Measurements from ENCODE around the gene PHYKPL. TPM values are rescaled to one million over a fixed set of nuclear protein-coding genes. Genes with fewer than 3 reads are reported as not detected.
"Not testable (repeated sequence)": the region's sequence is repeated elsewhere in the genome, so short reads cannot be mapped to it uniquely, and the experiment has no call there.

The PHYKPL gene
- total RNA-seq, 1 experiment from 2014 or later = 59.0 TPM

DNA sequence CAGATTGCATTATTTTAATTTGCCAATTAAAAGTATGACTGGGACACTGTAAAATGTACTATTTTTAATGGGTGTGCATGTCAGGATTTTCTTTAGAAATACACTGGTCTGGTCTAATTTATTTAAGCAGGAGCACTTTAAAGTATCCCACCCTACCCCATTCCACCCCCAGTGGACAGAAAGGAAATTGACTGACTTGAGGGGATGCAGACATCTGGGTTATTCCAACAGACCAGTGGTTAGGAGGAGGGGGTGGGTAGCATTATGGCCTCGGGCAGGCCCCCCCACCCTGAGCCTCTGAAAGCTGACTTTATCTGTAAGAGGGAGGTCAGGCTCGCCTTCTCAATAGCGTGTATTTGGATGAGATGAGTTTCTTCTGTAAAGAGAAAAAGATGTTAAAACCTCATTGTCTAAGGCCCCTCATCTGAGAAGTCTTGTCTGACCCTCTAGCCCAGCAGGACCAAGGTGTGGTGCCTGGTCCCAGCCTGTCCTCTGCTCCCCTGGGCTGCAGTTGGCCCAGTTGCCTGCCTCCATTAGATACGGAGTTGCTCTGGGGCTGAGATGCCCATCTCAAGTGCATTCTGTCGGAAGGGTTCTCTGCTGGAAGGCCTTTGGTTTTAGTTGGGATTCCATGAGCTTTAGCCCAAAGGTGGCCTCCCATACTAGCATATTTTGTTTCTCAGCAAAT is 23.9 kb downstream of the PHYKPL start:
- no peak for DNase-seq (ENCODE audit: low spot score)

DNA sequence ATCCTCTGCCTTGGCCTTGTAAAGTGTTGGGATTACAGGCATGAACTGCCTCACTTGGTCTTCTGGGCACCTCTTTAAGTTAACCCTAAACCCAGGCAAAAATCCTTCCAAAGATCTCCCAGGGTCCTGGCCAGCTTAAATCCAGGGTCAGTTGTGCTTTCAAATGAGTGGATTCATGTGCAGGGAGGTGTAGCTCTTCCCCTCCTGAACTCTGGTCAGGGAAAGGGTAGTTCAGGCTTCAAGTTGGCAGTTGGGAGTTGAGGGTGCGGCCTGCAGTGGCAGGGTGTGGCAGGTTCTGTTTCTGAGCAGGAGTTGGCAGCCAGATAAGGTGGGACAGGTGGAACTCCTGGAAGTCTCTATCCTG is 24.7 kb downstream of the PHYKPL start:
- DNase-seq (ENCODE audit: low spot score) = peak; percentile 29

DNA sequence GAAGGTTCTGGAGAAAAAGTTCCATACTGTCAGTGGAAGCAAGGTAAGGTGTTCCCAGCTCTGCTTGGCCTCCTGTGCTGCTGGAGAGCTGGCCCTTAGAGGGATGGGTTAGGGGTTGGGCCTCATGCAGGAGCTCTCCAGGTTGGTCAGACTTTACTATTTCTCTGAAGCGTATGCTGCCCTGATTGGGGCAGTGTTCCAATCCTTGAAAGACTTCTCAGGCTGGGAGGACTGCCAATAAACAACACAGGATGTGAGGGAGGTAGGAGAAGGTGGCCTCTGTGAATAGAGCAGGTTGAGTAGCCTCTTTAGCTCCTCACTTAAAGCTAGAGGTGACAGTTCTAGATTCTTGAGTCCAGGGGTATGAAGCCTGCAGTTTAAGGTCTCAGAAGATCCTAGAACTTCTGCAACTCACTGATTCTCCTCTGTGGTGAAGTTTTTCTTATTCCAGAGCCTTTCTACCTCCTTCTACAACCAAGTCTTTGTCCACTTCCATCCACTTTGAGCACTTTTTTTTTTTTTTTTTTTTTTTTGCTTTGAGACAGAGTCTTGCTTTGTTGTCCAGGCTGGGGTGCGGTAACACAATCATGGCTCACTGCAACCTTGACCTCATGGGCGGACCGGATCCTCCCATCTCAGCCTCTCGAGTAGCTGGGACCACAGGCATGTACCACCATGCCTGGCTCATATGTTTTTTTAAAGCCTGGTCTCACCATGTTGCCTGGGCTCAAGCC is 25.3 kb downstream of the PHYKPL start:
- DNase-seq (ENCODE audit: low spot score) = peak; percentile 58

DNA sequence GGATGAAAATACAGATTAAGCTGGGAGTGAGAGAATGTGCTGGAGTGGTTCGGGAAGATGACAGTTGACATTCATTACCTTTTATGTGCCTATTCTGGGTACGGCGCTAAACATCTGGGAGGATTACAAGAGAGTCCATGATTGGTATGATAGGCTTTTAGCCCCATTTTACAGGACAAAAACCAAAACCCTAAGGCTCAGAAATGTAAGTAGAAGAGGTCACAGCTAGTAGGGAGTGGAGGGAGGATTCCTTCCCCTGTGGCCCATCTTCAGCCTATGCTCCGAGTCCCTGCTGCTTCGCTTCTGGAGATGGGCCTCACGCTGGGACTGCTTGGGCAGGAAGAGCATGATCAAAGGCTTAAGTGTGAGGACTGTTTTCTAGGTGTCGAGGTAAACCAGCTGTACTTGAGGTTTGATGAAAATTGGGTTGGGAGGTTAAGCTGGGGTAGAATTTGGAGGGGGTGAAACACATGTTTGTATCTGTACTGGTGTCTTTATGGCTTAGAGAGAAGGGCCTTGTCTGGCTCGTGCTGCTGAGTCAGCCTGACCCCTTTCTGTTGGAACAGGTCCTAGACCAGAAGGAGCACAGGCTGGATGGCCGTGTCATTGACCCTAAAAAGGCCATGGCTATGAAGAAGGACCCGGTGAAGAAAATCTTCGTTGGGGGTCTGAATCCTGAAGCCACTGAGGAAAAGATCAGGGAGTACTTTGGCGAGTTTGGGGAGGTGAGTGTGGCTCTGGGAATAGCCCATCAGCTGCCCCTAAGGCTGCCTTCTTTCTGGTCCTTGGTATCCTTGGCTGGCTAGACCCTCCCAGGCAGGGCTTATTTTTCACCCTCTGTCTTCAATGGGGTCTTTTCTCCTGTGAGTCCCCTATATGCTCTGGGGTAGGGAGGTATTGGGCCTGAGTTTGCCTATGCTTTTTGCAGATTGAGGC is 26.2 kb downstream of the PHYKPL start:
- DNase-seq (ENCODE audit: low spot score) = peak; percentile 16

DNA sequence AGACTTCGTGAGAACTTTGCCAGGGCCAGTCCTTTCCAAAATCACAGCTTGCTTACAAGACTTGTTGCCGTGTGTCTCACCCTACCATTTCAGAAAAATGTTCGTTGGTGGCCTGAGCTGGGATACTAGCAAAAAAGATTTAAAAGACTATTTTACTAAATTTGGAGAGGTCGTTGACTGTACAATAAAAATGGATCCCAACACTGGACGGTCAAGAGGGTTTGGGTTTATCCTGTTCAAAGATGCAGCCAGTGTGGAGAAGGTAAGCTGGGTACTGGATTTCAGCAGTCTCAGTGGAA is 26.9 kb downstream of the PHYKPL start:
- no peak for DNase-seq (ENCODE audit: low spot score)

DNA sequence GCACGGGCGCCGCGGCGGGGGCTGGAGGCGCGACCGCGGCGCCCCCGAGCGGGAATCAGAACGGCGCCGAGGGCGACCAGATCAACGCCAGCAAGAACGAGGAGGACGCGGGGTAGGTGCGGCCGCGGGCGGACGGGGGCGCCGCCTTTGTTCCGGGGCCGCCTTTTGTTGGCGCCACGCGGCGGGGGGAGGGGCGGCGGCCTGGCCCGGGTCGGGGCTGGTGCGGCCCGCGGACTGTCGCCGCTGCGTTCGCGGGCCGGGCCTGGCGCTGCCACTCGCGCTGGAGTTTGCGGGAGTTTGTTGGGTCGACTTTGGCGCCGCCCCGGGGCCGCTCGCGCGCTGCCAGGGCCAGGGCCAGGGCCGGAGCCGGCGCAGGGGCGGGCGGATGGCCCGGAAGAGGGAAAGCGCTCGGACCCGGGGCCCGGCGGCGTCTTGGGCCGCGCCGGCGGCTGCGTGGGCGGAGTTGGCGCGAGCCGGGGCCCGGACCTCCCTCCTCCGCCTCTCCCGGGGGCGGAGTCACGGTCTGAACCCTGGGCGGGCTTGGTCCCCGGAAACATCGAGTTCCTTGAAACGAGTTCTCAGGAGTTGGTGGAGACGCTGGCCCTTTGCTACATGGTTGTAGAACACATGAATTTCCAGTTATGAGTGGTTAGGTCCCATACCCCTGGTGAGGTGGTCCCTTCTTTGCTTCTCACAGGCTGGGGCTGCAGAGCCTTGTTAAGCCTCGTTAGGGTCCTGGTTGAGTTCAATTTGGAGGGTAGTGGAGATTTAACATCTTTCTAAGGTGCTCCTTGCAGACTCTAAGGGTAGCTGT is 27.5 kb downstream of the PHYKPL start:
- peak; percentile 80 for DNase-seq (ENCODE audit: low spot score)

DNA sequence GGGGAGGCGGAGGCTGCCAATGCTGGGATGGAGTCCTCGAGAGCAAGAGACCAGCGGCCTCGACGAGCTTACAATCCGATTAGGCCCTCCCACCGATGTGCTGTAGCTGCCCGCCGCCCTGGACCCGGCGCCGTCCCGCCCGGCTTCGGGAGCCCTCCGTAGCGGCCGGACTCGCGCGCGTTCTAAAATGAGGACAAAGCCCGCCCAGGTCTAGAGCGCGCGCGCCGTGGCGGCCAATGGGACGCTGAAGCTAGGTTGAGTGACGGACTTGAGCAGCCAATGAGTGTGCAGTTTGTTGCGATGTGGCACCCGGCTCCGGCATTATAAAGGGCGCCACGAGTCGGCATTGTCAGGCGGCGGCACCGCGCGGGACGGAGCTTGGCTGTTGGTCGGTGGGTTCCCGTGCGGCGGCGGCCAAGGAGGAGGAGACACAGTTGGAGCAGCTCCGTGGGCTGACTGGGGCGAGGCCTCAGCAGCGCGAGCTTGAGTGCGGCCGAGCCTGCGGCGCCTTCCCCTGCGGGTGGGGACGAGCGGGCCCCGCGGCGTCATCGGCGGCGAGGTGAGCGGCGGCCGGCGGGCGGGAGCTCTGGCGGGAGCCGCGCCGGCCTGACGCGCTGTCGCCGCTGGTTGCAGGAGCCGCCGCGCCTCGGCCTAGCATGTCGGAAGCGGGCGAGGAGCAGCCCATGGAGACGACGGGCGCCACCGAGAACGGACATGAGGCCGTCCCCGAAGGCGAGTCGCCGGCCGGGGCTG is 28.2 kb downstream of the PHYKPL start, which contains the start of gene HNRNPAB:
TSS of gene HNRNPAB (plus strand) at position 352 of the 753 bp plus-strand sequence. CDS start at position 657, 305 bp downstream.
- peak; percentile 98 for DNase-seq (ENCODE audit: low spot score)

DNA sequence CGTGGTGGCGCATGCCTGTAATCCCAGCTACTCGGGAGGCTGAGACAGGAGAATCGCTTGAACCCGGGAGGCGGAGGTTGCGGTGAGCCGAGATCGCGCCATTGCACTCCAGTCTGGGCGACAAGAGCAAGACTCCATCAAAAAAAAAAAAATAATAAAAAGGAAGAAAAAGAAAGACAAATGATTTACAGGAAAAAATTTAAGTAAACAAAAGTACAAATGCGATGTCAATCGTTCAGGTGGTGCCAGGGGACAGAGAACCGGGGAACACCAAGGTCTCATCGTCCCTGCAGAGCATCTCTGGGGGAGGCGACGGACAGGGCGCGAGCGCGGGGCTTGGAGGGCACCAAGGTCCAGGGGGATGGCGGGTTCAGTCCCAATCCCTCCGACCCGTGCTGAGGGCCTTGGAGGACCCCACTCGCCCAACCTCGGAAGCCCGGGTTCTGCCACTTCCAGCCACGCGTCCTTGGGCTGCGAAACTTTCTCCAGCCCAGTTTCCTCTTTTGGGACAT is 28.9 kb downstream of the PHYKPL start:
- no peak for DNase-seq (ENCODE audit: low spot score)

DNA sequence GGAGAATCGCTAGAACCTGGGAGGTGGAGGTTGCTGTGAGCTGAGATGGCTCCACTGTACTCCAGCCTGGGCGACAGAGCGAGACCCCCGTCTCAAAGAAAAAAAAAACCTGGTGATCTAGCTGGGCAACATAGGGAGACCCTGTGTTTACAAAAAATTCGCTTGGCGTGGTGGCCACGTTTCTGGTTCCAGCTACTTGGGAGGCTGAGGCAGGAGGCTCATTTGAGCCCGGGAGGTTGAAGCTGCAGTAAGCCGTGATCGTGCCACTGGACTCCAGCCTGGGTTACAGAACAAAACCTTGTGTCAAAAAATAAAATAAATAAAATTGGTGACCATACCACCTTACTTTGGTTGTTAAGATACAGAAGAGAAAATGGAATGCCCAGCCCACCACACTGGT is 30.1 kb downstream of the PHYKPL start:
- DNase-seq (ENCODE audit: low spot score) = no peak

DNA sequence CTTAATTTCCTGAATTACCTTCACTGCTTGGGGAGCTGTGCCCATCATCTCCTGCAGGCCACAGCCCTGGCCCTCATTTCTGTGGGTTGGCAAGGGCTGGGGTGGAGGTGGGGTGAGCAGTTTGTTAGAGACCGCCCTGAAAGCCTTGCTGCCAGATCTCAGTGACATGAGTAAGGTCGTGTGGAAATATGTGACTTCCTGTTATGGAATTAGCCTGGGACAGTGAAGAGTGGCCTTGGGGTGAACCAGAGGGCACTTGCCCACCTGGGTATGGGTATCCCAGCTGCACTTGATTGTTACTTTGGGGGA is 30.7 kb downstream of the PHYKPL start:
- no peak for DNase-seq (ENCODE audit: low spot score)

DNA sequence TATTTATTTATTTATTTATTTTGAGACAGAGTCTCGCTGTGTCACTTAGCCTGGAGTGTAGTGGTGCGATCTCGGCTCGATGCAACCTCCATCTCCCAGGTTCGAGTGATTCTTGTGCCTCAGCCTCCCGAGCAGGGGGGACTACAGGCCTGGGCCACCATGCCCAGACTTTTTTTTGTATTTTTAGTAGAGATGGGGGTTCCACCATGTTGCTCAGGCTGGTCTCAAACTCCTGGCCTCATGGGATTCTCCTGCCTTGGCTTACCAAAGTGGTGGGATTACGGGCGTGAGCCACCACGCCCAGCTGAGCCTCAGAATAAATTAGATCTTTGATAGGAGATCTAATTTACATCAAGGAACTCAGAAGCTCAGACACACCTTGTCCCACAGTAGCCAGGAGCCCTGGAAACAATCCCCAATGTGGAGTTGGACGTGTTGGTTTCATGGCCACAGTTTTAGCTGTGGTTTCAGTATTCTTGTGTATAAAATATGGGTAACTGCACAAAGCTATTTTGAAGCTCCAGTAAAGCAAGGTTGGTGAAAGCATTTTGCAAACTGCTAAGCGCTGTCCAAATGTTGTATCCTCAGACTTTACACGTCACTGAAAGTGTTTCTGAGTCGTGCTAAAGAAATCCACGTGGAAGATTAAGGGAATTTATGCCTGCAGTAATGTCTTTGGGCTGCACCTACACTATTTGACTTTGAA is 31.2 kb downstream of the PHYKPL start:
- DNase-seq (ENCODE audit: low spot score) = no peak

DNA sequence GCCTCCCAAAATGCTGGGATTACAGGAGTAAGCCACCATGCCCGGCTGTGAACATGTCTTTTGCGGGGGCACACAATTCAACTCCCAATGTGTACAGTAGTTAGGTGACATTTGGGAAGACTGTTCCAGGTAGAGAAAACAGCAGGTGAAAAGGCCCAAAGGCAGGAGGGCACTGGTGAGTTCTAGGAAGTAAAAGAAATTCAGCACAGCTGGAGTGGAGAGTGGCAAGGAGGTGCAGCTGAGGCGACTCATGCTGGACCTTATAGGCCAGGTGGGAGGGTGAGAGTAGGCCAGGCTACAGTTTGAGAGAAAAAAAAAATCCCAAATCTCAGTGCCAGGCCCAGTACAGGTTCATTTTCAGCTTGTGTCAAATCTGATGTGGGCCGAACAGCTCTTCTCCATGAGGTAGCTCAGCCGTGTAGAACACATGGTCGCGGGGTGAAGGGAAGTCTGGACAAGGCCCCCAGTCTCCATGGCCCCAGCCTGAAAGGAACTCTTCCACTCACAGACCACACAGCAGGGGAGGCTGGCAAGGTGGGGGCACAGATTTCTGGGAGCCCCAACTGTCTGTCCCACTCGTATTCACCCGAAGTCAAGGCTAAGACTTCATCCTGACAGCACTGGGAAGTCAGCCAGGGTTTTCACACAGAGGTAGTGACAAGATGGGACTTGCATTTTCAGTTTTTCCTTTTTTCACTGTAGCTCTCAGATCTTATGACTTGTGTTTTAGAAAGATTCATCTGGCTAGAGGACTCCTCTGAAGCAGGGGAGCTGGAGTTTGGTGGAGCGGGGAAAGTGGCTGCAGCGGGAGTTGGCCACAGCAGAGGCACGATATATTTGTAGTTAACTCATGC is 32.8 kb downstream of the PHYKPL start:
- no peak for DNase-seq (ENCODE audit: low spot score)

DNA sequence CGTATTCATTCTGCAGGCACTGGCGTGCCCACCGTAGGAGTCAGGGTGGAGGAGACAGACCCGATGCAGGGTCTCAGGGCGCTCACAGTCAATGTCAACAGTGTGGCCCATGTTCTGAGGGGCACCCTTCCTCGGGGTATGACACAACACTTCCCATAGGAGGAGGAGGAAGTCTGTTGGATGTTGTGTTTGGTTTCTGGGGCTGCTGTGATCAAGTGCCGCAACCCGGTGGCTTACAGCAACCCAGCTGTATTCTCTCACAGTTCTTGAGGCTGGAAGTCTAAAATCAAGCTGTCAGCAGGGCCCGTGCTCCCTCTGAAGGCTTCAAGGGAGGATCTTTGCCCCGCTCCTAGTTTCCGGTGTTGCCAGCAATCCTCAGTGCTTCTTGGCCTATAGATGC is 33.9 kb downstream of the PHYKPL start:
- DNase-seq (ENCODE audit: low spot score) = no peak

DNA sequence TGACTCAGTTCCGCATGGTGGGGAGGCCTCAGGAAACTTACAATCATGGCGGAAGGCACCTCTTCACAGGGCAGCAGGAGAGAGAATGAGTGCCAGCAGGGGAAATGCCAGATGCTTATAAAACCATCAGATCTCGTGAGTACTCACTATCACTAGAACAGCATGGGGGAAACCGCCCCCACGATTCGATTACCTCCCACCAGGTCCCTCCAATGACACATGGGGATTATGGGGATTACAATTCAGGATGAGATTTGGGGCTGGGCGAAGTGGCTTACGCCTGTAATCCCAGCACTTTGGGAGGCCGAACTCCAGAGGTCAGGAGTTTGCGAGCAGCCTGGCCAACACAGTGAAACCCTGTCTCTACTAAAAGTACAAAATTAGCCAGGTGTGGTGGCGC is 34.5 kb downstream of the PHYKPL start:
- not testable (repeated sequence) for DNase-seq (ENCODE audit: low spot score)

DNA sequence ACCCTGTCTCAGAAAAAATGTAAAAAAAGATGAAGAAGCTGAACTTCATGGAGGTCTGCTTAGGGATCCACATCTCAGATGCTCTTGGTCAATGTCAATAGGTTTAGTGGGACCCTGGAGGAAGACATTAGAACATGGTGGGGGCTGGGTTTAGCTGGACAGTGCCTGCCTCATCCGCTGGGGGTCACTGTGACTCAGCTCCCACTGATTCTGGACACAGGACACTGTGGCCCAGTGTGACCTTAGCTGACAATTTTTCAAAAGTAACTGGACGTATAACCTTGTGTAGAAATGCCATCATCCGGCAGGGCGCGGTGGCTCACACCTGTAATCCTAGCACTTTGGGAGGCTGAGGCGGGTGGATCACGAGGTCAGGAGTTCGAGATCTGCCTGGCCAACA is 35.6 kb downstream of the PHYKPL start:
- DNase-seq (ENCODE audit: low spot score) = no peak

DNA sequence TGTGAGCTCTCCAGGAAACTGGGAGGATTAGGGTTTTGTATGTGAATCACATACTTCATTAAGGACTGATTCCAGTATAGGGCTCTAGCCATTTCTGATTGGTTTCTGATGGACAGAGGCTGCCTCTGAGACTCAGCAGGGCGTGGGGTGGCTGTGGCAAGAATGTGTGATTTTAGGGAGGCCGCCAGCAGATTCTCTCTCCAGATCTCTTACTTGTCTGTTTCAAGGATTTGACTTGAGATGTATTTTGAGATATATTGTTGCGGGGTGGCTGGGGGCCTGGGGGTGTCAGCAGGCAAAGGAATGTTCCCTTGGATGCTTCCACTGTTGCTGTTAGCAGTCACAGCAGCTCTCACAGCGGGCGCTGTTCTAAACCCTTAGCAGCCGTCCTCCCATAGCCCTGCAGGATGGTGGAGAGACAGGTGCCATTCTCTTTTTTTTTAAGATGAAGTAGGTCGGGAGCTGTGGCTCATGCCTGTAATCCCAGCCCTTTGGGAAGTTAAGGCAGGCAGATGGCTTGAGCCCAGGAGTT is 36.3 kb downstream of the PHYKPL start:
- no peak for DNase-seq (ENCODE audit: low spot score)

DNA sequence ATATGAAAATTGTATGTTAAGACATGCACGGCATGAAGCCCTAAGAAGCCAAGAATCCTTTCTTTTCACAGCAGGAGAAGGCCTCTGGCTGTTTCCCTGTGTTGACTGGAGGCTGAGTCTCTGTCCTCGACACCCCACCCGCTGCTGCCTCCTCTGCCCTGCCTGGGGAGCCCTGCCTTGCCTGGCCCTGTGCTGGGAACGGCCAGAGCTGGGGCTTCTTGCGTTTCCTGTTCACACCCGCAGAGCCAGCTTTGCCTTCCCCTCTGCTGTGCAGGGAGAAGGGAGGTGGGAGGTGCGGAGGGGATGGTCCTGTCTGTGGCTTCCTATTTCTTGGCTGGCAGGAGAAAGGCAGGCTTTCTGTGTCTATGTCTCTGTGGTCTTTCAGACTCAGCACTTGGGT is 38.6 kb downstream of the PHYKPL start:
- no peak for DNase-seq (ENCODE audit: low spot score)

DNA sequence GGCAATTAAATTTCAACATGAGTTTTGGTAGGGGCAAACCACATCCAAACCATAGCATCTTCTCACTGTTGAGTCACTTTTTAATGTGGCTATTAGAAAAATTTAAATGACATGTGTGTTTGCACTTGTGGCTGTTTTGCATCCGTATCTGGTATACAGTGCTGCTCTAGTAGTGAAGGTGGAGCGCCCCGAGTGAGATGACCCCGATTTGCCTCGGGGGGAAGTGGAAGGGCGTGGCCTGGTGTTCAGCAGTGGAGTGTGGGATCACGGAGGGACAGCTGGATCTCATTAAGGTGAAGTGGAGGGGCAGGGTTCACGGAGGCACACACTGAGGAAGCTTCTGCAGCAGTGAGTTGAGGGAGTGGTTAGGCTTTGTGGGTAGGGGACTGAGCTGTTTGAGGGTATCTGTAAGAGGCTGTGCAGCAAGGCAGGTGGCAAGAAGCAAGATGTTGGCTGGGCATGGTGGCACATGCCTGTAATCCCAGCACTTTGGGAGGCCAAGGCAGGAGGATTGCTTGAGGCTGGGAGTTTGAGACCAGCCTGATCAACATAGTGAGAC is 39.3 kb downstream of the PHYKPL start:
- DNase-seq (ENCODE audit: low spot score) = no peak

DNA sequence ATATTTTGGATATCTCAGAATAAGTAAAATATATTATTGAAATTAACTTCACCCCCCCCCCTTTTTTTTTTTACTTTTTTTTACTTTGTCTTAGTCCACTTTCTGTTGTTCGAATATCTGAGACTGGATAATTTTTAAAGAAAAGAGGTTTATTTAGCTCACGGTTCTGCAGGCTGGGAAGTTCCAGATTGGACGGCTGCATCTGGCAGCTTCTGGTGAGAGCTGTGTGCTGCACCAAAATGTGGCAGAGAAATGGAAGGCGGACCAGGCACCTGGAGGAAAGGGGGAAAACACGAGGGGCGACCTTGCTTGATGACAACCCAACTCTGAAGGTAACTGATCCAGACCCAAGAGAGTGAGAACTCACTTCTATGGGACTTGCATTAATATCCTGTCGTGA is 39.8 kb downstream of the PHYKPL start:
- no peak for DNase-seq (ENCODE audit: low spot score)

Data from HT-29 (cell line).